ENCODE data around the gene SLC4A7.

DNA sequence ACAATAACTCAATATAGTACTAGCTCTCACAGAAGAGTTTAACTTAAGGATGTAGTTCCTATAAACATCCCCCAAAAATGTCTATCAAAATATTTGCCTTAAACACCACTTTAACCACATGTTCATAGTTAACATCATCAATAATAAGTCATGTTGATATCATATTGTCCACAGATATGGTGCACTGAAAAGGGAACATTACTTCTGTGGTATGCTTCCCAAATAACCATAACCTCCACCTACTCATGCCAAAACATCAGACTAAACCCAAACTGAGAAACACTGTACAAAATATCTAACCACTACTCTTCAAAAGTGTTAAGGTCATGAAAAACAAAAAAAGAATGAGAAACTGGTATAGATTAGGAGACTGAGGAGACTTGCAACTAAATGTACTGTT is 32.9 kb downstream of the SLC4A7 start:
- TF ChIP-seq POLR2A (IDR thresholded peaks at IDR 0.05; ENCODE audit: low read length) (no peak), GATA1 (IDR thresholded peaks at IDR 0.05; ENCODE audit: low read depth, low read length) (no peak)

All from erythroblast (primary cell).